ENCODE measurements around the gene TRIM67.

The TRIM67 gene

GRCh38 chr1:231240883-231241735 lies 79.3 kb downstream of the TRIM67 start, which contains the start of gene GNPAT:
Gene GNPAT, plus strand, starts transcription at chr1:231241212. Its CDS starts 167 bp downstream, at chr1:231241379.
- POLR2A ChIA-PET = interaction anchor here (0.7 kb wide), 1 partner anchor 327 kb away, joined by 3 read pairs; no protein-coding TSS in a partner anchor
- DNase-seq (ENCODE audit: extremely low spot score) = peak; percentile 95
- no peak for TF ChIP-seq CTCF (IDR thresholded peaks at IDR 0.05; ENCODE audit: control extremely low read depth, extremely low read depth, low read depth, missing control alignments)
- CTCF ChIA-PET = interaction anchor here (1.0 to 1.5 kb wide), 3 partner anchors 9 to 31 kb away, joined by 3 to 7 read pairs (median 3); no protein-coding TSS in a partner anchor

GRCh38 chr1:231241750-231242149 lies 79.9 kb downstream of the TRIM67 start:
- CTCF ChIA-PET = interaction anchor here (1.0 to 1.2 kb wide), 2 partner anchors 8 to 9 kb away, joined by 3 read pairs; no protein-coding TSS in a partner anchor
- POLR2A ChIA-PET = no interaction called here
- peak; percentile 43 for DNase-seq (ENCODE audit: extremely low spot score)
- peak; percentile 14 for TF ChIP-seq CTCF (IDR thresholded peaks at IDR 0.05; ENCODE audit: control extremely low read depth, extremely low read depth, low read depth, missing control alignments)

GRCh38 chr1:231242516-231243198 lies 80.8 kb downstream of the TRIM67 start:
- ChIA-PET POLR2A (no interaction called here), CTCF (interaction anchor here (1.0 kb wide), 1 partner anchor 20 kb away, joined by 3 read pairs; no protein-coding TSS in a partner anchor)
- no peak for DNase-seq (ENCODE audit: extremely low spot score)
- no peak for TF ChIP-seq CTCF (IDR thresholded peaks at IDR 0.05; ENCODE audit: control extremely low read depth, extremely low read depth, low read depth, missing control alignments)

GRCh38 chr1:231248778-231249177 lies 86.9 kb downstream of the TRIM67 start:
- no peak for DNase-seq (ENCODE audit: extremely low spot score)
- no peak for TF ChIP-seq CTCF (IDR thresholded peaks at IDR 0.05; ENCODE audit: control extremely low read depth, extremely low read depth, low read depth, missing control alignments)
- CTCF ChIA-PET = no interaction called here
- POLR2A ChIA-PET = no interaction called here

GRCh38 chr1:231252336-231252735 lies 90.5 kb downstream of the TRIM67 start:
- no peak for TF ChIP-seq CTCF (IDR thresholded peaks at IDR 0.05; ENCODE audit: control extremely low read depth, extremely low read depth, low read depth, missing control alignments)
- POLR2A ChIA-PET = no interaction called here
- CTCF ChIA-PET = no interaction called here
- no peak for DNase-seq (ENCODE audit: extremely low spot score)

- ChIA-PET CTCF (no interaction called here), POLR2A (no interaction called here)
- no peak for TF ChIP-seq CTCF (IDR thresholded peaks at IDR 0.05; ENCODE audit: control extremely low read depth, extremely low read depth, low read depth, missing control alignments)
- DNase-seq (ENCODE audit: extremely low spot score) = no peak
Measured at GRCh38 chr1:231260351-231260750, 98.5 kb downstream of the TRIM67 start.

All from GM10248 (cell line).